HG02938 (cell line): Measurements from ENCODE around the gene EGFL8.
"Not testable (repeated sequence)": the region's sequence is repeated elsewhere in the genome, so short reads cannot be mapped to it uniquely, and the experiment has no call there.

Source experiments
- ATAC-seq: cut with Tn5 transposase; IDR thresholded peaks from one replicate; pipeline ENCODE4 v1.9.1; 2021; ENCODE audit warnings: mild to moderate bottlenecking, moderate library complexity; ENCODE audit not compliant: unreplicated experiment

EGFL8 gene

DNA sequence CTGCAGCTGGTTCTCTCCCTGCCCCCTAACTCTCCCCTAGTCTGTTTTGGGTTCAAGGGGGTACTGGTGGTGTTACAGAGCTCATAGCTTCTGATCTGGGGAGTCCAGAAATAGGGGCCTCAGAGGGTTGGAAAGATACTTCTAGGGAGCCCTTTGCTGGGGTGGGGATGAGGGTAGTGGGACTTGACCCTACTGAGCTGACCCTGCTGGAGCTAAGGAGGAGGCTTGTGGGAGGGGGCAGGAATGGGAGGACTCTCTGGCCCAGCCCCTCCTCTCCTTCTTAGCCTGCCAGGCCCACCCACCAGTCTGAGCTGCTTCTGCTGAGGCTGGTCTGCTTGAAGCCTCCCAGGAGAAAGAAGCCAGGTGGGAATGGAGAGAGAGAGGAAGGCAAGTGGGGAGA lies at the start of gene EGFL8:
Gene EGFL8 (plus strand): TSS at position 301 of the 400 bp plus-strand sequence. CDS start 1,571 bp downstream, outside the sequence.
- ATAC-seq: no peak

DNA sequence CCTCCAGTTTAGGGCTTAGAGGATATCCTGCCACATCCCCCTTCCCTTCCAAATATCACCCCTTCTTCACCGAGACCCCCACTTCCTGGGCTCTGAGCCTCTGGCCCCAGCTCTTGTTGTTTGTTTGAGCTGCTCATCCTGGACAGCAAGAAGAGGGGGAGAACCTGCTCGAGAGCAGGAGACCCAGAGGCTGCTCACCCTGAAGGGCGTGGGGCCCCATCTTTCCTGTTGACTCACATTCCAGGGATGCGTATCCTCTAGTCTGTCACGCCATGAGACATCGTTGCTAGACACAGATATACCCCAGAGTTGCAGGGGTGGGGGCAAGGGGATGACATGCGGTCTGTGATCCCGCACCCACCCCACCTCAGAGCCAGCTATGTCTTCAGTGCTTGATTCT lies 49.6 kb upstream of the EGFL8 start:
- no peak for ATAC-seq

DNA sequence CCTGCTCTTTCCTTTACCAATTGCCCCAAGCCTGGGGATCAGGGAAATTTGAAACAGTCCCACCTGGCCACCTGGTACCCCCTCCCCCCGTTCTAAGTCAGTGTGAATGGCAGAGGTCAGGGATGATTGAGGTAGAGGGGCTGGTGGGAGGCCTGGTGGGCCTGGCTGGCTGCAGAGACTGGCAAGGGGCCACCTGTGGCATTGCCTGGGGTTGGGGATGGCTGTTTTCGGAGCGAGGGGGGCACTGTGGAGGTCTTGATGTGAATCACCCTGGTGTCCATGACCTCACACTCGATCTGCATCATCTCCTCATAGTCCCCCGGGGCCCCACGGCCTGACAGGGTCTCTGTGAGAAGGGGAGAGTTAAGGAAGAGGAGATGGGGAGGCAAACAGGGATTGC lies 48.8 kb upstream of the EGFL8 start:
- no peak for ATAC-seq

DNA sequence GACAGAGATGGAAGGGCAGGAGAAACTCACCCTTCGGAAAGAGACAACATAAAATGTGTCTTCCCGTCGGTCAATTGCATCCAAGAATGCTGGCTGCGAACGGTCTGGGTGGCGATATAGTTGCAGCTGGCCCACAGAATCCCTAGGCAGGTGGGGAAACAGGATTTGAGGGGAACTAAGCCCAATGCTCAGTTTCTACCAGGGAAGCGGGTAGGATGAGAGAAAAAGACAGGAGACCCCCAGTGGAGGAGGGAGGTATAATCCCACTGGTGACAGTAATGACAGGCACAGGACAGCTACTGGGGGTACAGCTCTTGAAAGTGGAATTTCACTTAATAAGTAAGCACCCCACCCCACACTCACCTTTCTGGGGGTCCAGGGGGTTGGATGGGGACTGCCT lies 47.7 kb upstream of the EGFL8 start:
- no peak for ATAC-seq

DNA sequence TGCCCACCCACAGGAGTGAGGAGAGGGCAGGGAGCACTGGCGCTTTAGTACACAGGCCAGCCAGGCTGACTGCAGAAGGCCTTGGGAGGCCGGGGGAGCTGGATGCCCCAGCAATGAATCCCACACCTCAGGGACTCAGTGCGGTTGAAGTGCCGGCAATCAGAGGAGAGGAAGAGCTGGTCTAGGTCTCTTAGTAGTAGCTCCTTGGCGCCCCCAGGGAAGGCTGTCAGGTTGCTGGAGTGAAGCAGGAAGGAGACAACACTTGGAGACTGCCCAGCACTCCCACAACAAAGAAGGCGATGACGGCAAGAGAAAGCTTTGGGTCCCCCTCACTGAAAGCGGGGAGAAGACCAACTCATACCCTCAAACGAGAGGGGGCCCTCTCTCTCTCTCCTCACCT lies 46.9 kb upstream of the EGFL8 start:
- no peak for ATAC-seq

DNA sequence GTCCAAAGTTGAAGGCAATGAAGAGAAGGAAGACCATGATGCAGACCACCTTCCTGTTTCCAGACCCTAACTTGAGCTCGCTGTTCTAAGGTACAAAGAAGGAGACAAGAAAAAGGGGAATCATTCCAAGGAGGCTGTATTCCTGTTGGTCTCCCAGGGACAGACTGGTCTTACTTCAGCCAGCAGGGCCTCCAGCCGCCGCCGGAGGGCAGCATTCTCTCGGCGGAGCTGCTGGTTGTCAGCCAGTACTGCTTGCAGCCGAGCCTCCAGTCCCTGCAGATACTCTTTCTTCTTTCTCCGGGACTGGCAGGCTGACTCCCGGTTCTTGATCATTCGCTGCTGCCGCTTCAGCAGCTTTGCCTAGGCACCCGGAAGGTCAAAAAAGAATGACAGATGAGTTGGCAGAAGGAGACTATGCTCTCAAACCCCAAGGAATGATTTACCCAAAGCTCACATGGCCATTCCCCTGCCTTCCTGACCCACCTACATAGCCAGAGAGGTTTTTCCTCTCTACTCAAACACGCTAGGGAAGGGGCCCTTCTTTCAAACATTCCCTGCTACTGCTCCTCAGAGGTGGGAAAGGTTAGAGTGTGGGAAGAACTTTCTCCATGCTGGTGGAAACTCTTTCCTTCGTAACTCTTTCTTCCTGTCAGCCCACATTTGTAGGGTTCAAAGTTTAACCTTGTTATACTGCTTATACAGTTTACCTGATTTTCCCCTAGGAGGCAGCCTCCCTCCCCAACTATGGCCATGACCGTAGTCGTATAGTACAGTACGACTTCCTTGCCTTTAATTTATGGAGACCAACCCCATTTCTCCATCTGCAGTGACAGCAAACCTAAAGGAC lies 45.4 kb upstream of the EGFL8 start:
- ATAC-seq: no peak

DNA sequence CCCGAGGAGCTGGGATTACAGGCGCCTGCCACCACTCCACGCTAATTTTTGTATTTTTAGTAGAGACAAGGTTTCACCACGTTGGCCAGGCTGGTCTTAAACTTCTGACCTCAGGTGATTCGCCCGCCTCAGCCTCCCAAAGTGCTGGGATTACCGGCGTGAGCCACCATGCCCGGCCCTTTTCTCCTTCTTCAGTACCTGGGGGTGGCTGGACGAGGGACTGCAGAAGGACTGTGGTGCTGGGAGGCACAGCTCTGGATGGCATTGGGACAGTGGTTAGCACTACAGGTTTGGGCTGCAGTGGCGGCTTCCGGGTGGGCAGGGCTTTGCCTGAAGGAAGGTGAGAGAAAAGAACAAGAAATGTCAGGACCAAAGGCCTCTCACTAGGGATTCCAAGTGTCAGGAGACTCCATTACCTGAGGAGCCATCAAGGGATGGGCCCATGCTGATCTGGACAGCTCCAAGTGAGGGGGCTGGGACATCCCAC lies 43.8 kb upstream of the EGFL8 start:
- ATAC-seq: no peak

DNA sequence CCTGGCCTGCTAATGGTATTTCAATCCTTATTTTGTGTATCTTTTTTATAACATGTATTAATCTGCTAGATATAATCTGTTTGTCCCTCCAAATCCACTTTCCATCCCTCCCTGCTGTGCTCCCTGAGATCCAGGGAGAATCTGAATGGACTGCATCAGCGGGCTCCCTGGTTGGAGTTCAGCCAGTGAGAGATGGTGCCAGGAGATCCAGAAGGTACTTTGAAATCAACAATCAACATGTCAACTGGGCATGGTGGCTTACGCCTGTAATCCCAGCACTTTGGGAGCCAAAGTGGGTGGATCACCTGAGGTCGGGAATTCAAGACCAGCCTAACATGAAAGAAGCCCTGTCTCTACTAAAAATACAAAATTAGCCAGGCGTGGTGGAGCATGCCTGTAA lies 40.7 kb upstream of the EGFL8 start:
- no peak for ATAC-seq

DNA sequence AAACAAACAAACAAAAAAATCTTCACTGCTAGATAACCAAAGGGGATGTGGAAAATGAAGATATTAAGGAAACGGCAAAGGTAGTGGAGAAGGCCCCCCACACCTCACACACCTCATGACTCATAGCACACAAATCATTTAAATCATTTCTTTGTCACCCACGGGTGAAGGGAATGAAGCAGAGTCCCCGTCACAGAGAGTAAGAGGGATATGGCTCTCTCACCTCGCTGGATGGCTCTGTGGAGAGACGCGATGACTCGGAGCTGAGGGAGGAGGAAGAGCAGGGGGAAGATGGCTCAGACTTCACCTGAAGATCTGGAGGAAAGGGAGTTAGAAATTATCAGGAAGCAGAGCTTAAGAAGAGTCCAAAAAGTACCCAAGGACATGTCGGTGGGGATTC lies 37.5 kb upstream of the EGFL8 start:
- no peak for ATAC-seq

DNA sequence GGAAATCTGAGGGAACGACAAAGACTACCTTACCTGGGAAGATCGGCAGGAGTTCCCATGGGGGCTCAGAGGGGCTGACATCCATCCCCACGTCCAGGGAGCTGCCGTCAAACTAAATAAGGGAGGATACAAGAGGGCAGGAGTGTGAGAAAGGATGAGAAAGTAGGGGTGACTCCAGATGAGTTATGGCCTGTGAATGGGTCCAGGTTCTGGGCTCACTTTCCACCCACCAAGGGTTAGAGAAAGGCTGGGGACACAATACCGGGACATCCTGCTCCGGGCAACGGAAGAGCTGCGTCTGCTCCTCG lies 37.0 kb upstream of the EGFL8 start:
- no peak for ATAC-seq

DNA sequence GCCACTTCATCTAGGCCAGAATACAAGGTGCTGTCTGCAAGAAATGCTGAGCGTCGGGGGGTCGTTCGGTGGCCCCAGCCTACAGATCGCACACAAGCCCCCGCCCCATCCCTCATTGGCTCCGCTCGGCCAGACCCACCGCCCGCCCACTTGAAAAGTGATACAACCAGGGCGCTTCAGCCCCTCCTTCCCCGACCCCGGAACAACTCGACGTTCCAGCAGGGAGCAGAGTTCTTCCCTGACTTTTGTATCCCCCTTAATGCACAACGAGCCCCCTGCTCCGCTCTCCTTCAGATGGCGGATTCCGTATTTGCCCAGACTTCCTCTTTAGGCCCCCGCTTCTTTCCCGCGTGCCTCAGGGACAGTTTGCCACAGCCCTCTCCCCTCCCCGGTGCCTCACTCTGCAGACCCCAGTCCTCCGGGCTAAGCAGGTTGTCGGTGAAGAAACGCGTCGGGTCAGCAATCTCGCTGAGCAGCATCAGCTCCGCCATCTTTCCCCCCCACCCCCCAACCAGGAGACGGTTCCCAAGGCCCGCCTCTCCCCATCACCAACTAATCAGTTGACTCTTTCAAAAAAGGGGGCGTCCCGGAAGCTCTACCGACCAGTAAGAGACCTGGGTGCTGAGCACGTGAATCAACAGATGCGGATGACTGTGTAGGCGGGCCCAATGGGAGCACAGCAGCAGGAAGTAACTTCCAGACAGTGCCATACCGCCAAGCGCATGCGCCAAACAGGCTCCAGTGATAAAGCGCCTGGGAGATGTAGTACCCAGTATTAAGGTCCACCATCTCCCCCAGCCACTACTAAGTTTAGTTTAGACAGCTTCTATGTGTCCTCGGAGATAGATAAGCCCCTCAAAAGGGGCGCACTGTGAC lies 36.4 kb upstream of the EGFL8 start, which contains the start of gene ATF6B:
Gene ATF6B (minus strand): TSS at position 530 of the 876 bp plus-strand sequence. CDS start 39 bp downstream, at position 491.
- peak; percentile 85 for ATAC-seq

DNA sequence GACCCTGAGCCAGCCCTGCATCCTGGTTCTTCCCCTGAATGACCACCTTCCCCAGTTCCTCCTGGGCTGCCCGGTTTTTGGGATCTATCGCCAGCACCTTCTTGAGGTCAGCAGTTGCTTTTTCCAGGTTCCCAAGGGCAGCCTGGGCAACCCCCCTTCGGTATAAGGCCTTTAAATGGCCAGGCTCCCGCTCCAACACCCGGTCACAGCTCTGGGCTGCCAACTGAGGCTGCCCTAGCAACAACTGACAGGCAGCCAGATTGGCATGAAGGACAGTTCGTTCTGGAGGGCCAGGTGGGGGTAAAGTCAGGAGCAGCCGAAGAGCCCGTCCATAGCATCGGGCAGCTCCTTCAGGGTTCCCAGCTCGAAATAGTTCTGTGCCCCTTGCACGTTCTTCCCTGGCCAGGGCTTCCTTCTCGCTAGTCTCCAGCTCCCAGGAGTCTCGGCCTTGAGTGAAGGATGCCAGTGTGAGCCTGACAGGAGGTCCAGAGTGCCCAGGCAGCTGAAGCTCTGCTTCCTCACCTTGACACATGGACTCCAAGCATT lies 35.6 kb upstream of the EGFL8 start:
- ATAC-seq: no peak

DNA sequence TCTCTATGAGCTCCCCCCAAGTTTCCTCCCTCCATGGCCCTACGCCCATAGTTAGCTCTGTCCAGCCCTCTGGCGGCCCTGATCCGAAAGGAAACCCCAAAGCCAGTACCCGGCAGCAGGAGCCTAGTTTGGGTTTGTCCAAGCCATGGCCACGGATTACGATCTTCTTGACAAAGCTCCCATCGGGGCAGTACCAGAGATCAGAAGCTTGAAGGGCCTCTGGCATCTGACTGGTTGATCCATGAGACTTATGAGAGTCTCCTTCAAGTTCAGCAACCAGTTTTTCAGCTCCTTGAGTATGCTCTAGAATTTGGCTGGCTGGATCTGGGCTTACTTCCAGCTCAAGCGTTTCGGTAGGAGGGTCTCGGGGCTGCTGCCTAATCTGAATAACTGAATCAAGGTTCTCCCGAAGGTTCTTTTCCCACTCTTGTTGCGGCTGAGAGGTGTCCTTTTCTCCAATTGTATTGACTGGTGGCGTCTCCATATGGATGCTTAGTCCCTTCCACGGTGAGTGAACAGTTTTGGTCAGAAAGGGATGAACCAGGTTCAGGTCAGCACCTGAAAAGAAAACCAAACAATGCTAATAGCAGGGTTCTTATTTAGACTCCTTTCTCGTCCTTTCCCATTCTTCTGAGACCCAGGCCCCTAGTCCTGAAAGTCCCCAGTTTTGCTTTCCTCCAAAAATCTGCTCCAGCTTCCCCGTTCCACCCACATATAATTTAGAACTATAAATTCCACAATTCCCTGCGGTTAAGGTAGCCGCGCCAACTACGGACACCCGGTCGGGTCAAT lies 34.9 kb upstream of the EGFL8 start:
- no peak for ATAC-seq

DNA sequence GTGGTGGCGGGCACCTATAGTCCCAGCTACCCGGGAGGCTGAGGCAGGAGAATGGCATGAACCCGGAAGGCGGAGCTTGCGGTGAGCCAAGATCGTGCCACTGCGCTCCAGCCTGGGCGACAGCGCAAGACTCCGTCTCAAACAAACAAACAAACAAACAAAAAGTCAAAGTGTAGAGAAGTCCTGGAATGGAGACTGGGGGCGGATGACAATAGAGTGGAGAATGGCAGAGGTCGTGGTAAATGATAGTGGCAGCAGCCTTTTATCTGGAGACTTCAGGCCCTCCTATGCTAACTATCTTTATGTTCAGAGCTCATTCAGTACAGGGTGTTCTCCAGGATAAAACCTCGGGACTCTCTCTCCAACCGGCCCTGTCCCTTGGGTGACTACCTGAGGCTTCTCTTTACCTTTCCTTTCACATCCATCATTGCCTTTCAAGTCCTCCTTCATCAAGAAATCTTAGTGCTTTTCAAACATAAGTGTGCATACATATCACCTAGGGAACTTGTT lies 32.9 kb upstream of the EGFL8 start:
- ATAC-seq: no peak

DNA sequence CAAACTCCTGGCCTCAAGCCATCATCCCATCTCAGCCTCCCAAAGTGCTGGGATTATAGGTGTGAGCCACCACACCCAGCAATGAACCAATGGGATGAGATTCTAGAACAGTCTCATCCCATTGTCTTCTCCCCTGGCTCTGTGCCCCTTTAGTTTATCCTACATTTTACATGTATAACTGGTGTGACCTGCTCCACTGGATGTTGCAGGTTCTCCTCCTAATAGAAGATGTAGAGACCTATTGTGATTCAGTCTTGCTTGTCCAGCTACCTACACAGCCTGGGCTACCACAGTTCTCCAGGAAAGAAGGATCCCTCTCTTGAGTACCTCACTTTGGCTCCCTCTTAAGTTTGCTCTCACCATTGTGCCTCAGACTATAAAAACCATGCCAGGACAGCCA lies 32.3 kb upstream of the EGFL8 start:
- ATAC-seq: no peak

DNA sequence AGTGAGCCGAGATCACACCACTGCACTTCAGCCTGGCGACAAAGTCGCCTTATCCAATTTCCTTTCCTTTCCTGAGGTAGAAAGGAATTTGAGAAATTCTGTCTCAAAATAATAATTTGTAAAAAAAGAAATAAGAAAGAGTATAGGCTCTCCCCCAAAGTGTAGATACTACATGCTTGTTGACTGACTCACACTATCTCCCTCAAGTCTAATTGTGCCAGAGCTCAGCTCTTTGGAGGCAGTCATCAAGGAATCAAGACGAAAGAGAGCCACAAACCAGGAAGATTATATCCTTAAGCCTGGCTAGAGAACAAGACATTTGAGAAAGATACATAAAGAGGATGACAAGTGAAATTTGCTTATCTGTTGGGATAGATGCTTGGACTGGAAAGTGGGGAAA lies 30.6 kb upstream of the EGFL8 start:
- ATAC-seq: no peak

DNA sequence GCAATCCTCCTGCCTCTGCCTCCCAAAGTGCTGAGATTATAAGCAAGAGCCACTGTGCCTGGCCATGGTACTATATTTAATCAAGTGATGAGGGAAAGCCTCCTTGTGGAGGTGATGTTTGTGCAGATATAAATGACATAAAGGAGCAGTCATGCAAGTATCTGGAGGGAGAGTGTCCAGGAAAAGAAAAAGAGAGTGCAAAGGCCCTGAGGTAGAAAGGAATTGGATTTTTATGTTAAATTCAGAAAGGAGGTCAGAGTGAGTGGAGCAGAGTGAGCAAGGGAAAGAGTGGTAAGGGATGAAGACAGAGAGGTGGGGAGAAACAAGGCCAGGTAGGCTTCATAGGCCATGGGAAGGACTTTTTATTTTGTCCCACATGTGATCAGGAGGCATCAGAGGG lies 26.9 kb upstream of the EGFL8 start:
- no peak for ATAC-seq

DNA sequence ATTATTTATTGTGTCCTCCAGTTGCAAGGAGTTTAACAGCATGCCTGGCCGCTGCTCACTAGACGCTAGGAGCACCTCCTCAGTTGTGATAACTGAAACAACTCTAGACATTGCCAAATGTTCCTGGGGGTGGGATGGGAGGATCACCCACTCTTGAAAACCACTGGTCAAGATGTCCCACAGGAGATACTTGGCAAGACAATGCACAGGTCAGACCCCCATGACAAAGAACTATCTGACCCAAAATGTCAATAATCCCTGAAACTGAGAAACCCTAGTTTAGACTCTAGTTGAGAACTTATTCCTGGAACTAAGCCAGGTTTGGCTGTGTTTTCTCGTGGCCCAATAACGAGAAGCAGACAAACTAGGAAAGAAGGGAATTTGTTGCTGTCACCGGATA lies 24.8 kb upstream of the EGFL8 start:
- no peak for ATAC-seq

DNA sequence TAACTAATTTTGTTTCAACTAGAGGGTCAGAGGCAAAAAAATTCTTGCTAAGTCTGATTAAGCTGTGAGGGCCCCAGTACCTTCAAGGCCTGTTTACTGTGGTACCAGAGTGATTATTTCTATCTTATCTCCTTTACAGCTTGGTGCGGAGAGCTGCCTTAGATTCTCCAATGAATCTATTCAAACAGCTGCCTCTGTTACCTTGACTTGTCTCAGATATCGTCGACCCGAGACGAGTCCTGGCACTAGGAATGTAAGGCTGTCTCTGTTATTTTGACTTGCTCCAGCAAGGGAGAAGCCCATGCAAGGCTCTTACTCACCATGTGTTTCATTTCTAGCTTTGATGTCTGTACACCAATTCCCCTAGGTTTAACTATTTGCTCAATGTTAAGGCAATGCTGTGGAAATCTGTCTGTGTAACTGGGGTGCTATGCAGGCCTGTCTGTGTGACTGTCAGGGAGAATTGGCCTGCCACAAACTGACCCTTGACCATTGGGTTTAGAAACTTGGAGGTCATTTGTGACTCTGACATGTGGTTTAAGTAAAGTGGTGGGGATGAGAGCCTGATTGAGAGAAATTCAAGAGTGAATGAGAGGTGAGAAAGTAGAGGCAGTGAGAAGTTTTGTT lies 23.9 kb upstream of the EGFL8 start:
- ATAC-seq: no peak

DNA sequence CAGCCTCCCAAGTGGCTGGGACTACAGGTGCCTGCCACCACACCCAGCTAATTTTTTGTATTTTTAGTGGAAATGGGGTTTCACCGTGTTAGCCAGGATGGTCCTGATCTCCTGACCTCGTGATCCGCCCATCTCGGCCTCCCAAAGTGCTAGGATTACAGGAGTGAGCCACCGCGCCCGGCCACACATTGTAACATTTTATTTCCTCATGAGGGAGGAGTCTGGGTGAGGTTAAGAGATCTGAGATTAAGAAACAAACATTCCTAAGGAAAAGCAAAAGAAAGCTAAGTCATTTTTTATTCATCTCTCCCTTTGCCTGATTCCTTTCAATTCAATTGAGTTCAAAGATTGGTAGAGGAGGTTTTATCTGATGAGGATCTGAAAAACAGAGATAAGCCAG lies 20.2 kb upstream of the EGFL8 start:
- ATAC-seq: not testable (repeated sequence)
